Adrenal gland (tissue), 12 donors: ENCODE measurements around the gene ZNF212. TPM values are rescaled to one million over a fixed set of nuclear protein-coding genes. Genes with fewer than 3 reads are reported as not detected.
A peak's percentile ranks its signal among the peaks of the same experiment; 100 is the strongest.

Source experiments
- DNase-seq, 7 donors: peaks; one replicate each; pipeline ENCODE4 v3.0.0-alpha.2; 2019 to 2020
- H3K27ac ChIP-seq, 5 donors: fragments of 200-600 bp; sonication (generic) in 4 of 5; 1 replicate in 3 of 5; 2 replicates in 2 of 5; pipeline versions ENCODE4 v1.5.1 to v1.8.0; 2016 to 2020; ENCODE audit warnings: mild to moderate bottlenecking in 1 of 5
- H3K27me3 ChIP-seq: fragments of 200-600 bp; 2 replicates; pipeline ENCODE4 v1.8.0; 2021
- H3K36me3 ChIP-seq, 2 donors: fragments of 200-600 bp; replicated peaks in 1 of 2; 1 replicate in 1 of 2; 2 replicates in 1 of 2; pipeline versions ENCODE4 v1.5.1 to v1.8.0; 2018 to 2022
- H3K4me1 ChIP-seq, 2 donors: fragments of 200-600 bp; replicated peaks in 1 of 2; 1 replicate in 1 of 2; 2 replicates in 1 of 2; pipeline versions ENCODE4 v1.5.1 to v1.8.0; 2018 to 2021
- H3K4me3 ChIP-seq, 4 donors: fragments of 200-600 bp; sonication (generic) in 3 of 4; one replicate each; pipeline ENCODE4 v1.5.1; 2016 to 2018
- H3K9me3 ChIP-seq, 3 donors: fragments of 200-600 bp; sonication (generic) in 1 of 3; replicated peaks in 1 of 3; 1 replicate in 2 of 3; 2 replicates in 1 of 3; pipeline versions ENCODE4 v1.5.1 to v1.8.0; 2016 to 2021
- POLR2A ChIP-seq, 2 donors: fragments of 450-650 bp; IDR thresholded peaks; one replicate each; pipeline ENCODE4 v1.6.1; 2017; ENCODE audit warnings: antibody characterized with exemption in 2 of 2, mild to moderate bottlenecking in 2 of 2, moderate library complexity in 1 of 2
- WGBS, 4 donors: extraction: QIAGEN DNeasy Blood & Tissue Kit in 2 of 4; methylation state at CpG; one replicate each; pipeline versions ENCODE4 v1.1.5 to v1.1.7; 2013 to 2017; 5-methylcytosine and 5-hydroxymethylcytosine counted together
- intact Hi-C, 2 donors: fragments of 100-400 bp; cut with DNase I; formaldehyde crosslinking; loops; one replicate each; pipeline versions ENCODE4 v1.14.1 to v1.15.0; 2022 to 2023
- polyA plus RNA-seq, 3 donors: library from polyadenylated mRNA; stranded (reverse); fragments of 200-250 nt in 2 of 3; fragments of 350-450 nt in 1 of 3; fragmentation: Illumina TruSeq in 1 of 3; extraction: RNeasy Lipid Tissue Mini Kit (QIAGEN cat#74804) in 1 of 3; gene quantifications; one replicate each; pipeline ENCODE4 v1.2.3, GENCODE V29; 2013 to 2014
- total RNA-seq, 9 donors: library from RNA; depleted of rRNA in 4 of 9; stranded (reverse); fragments of >200 nt in 4 of 9; fragments of 120-200 nt in 1 of 9; fragmentation: NEBNext Ultra II Directional in 1 of 9; extraction: Animal tissue kit (Norgen Biotek cat#: 25700) in 1 of 9; gene quantifications; one replicate each; pipeline versions ENCODE4 v1.1.0 to v1.2.4, GENCODE V29; 2013 to 2023
- TF ChIP-seq, protein P1 (sequence below), 6 experiments: fragments of 450-650 bp in 4 of 6; fragments of 200-600 bp in 2 of 6; sonication (generic) in 1 of 6; IDR thresholded peaks; 1 replicate in 5 of 6; 2 replicates in 1 of 6; pipeline versions ENCODE4 v1.5.1 to v1.8.0; 2016 to 2021; ENCODE audit warnings: antibody characterized with exemption in 6 of 6, mild to moderate bottlenecking in 2 of 6, moderate library complexity in 1 of 6
- donor health status: healthy with polysubstance abuse.
- donor health status: Bipolar disorder and iron deficiency.
- donor health status: DM: yes; HTN: yes; CAD: no.
- donor health status: DM: no; HTN: no; CAD: no.
- donor health status: DM: no; HTN: no; CAD: no.
- donor health status: DM: yes; HTN: yes; CAD: no.

ZNF212 gene
- total and polyA plus RNA-seq, 12 donors, result 5.5 to 22.7 (median 10.4) TPM

DNA sequence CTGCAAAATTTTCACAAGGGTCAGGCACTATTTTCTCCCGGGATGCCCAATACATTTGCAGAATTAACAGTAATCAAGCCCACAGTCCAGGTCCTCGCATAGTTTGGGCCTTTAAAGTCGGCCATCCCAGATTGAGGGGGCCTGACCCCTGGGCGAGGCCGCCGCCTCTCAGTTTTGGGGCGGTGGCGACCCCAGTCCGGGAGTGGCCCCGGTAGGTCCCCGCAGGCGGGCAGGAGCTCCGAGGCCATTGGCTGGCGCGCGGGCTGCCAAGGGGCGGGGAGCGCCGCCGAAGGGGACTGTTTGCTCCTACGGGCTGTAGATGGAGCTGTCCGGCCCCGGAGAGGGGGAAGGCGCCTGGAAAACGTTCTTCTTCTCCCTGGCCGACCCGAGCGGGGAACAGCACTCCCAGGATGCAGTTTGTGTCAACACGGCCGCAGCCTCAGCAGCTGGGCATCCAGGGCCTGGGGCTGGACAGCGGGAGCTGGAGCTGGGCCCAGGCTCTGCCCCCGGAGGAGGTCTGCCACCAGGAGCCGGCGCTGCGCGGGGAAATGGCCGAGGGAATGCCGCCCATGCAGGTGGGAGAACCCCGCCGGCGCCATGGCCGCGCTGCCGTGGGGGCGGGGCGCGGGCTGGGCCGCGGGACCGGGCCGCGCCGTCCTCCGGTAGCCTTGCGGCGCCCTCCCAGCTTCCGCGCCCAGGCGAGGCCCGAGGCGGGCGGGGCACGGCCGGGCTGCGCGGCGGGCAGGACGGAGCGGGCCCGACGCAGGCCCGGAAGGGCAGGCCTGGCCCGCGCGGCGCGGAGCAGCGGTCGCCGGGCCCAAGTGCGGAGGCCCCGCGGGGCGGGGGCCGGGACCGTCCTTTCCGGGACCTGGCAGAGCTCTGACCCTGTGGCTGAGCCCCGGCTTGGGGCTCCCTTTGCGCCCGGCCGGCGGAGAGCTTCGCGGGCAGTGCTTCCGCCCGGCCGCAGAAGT, 44.0 kb upstream of the ZNF212 start, which contains the start of gene ZNF282:
Gene ZNF282 (plus strand): TSS at position 367 of the 971 bp plus-strand sequence. CDS start 44 bp downstream, at position 411.
- H3K4me3 ChIP-seq, result peak within 1 kb of the TSS; percentile 35 to 98 (median 73)
- H3K36me3 ChIP-seq, result peaks cover 0 to 22% of the 10 kb centered on the region in 2 donors
- no peaks in the 10 kb centered on the region for H3K9me3 ChIP-seq
- H3K27ac ChIP-seq, result peak within 1 kb of the TSS in 4 of 5 donors; percentile 70 to 99 (median 86)
- peak; percentile 85 to 95 (median 91) for DNase-seq
- WGBS, 4 donors, result 0 to 1% (median 1%) methylated on average over 7 to 96 of the region's 97 CpGs
- H3K4me1 ChIP-seq, result peaks cover 9 to 22% of the 10 kb centered on the region in 2 donors
- no peaks in the 10 kb centered on the region for H3K27me3 ChIP-seq
- TF ChIP-seq POLR2A (IDR thresholded peaks at IDR 0.05), result peak; percentile 8 to 80
- TF ChIP-seq, protein P1, sequence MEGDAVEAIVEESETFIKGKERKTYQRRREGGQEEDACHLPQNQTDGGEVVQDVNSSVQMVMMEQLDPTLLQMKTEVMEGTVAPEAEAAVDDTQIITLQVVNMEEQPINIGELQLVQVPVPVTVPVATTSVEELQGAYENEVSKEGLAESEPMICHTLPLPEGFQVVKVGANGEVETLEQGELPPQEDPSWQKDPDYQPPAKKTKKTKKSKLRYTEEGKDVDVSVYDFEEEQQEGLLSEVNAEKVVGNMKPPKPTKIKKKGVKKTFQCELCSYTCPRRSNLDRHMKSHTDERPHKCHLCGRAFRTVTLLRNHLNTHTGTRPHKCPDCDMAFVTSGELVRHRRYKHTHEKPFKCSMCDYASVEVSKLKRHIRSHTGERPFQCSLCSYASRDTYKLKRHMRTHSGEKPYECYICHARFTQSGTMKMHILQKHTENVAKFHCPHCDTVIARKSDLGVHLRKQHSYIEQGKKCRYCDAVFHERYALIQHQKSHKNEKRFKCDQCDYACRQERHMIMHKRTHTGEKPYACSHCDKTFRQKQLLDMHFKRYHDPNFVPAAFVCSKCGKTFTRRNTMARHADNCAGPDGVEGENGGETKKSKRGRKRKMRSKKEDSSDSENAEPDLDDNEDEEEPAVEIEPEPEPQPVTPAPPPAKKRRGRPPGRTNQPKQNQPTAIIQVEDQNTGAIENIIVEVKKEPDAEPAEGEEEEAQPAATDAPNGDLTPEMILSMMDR (IDR thresholded peaks at IDR 0.05), result peak; percentile 40 to 64 (median 52)
- intact Hi-C loops, result no loop called here

DNA sequence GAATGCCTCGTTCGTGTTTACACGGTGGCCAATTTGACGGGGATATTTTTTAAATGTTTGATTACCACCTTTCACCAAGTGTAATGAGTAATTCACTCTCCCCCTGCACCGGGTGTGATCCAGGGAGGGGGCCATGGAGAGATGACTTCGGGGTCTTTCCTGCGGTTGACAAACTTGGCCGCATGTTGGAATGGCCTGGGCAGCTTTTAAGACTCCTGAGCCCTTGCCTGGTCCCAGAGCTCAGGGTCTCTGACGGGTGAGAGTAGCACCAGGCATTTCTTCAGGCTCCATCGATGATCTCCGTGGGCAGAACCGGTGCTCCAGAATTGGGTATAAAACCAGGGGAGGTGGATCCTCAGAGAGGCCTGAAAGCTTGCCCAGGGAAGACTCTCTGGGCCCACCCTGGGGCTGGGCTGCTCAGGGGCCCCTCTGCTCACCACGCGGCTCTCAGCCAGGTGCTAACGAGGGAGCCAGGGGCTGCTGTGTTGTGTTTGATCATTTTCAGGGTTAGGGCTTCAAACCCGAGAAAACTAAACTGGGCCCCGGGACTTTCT, 43.2 kb upstream of the ZNF212 start:
- H3K4me3 ChIP-seq, result peak overlapping the region in 3 of 4 donors; percentile 35 to 98 (median 54)
- peaks cover 9 to 22% of the 10 kb centered on the region in 2 donors for H3K4me1 ChIP-seq
- H3K27ac ChIP-seq, result peak overlapping the region in 4 of 5 donors; percentile 39 to 99 (median 86)
- TF ChIP-seq, protein P1 (IDR thresholded peaks at IDR 0.05), result no peak
- TF ChIP-seq POLR2A (IDR thresholded peaks at IDR 0.05), result no peak
- H3K27me3 ChIP-seq, result no peaks in the 10 kb centered on the region
- intact Hi-C loops, result no loop called here
- peak in 1 of 7 donors; percentile 15 for DNase-seq
- no peaks in the 10 kb centered on the region for H3K9me3 ChIP-seq
- WGBS, 4 donors, result 1 to 6% (median 2%) methylated on average over 5 to 17 of the region's 17 CpGs
- peaks cover 0 to 30% of the 10 kb centered on the region in 2 donors for H3K36me3 ChIP-seq

DNA sequence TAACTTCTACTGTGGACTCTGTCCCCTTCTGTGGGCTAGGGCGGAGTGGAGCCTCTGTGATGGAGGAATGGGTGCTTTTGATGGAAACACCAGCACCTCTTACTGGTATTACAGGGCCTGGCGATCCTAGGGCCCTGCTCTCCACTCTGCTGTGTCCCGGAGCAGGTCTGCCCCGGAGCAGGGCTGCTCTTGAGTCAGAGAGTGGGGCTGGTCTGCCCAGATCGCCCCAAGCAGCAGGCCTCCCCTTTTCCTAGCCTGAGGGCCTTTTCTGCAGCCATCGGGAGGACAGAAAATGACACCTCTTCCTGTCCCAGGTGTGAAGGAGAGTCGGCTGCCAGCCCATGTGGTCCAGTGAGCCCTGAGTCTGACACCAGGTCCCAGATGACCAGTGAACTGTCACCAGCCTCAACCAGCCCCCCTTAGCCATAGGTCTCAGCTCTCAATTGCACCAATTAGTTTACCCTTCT, 42.7 kb upstream of the ZNF212 start:
- intact Hi-C loops, result no loop called here
- TF ChIP-seq POLR2A (IDR thresholded peaks at IDR 0.05), result peak in 1 of 2 donors; percentile 22
- TF ChIP-seq, protein P1 (IDR thresholded peaks at IDR 0.05), result no peak
- DNase-seq, result peak in 3 of 7 donors; percentile 28 to 33 (median 32)
- H3K9me3 ChIP-seq, result no peaks in the 10 kb centered on the region
- peak overlapping the region in 3 of 4 donors; percentile 35 to 98 (median 54) for H3K4me3 ChIP-seq
- peak overlapping the region in 3 of 5 donors; percentile 84 to 99 (median 89) for H3K27ac ChIP-seq
- peaks cover 9 to 22% of the 10 kb centered on the region in 2 donors for H3K4me1 ChIP-seq
- peaks cover 0 to 35% of the 10 kb centered on the region in 2 donors for H3K36me3 ChIP-seq
- no peaks in the 10 kb centered on the region for H3K27me3 ChIP-seq
- WGBS, 4 donors, result 6 to 18% (median 14%) methylated on average over 6 to 7 of the region's 7 CpGs

DNA sequence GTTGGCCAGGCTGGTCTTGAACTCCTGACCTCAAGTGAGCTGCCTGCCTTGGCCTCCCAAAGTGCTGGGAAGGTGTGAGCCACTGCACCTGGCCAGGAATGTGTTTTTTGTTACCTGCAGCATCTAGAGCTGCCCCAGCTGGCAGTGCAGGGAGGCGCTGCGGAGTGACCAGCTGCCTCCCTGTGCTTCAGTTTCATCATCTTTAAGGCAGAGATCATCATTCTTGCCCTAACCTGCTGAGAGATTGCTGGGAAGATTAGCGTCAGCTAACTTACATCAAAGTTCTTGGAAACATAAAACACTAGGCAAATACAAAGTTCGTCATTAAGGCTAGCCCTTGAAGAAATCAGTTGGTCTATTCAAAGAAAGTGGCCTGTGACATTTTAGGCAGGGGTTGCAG, 41.8 kb upstream of the ZNF212 start:
- Histone ChIP-seq H3K27me3 (no peaks in the 10 kb centered on the region), H3K4me3 (no peak overlapping the region), H3K27ac (no peak overlapping the region), H3K9me3 (no peaks in the 10 kb centered on the region), H3K4me1 (peaks cover 9 to 22% of the 10 kb centered on the region in 2 donors), H3K36me3 (peaks cover 0 to 44% of the 10 kb centered on the region in 2 donors)
- WGBS, 4 donors, result 67 to 90% (median 72%) methylated on average over 4 of the region's 4 CpGs
- TF ChIP-seq POLR2A (IDR thresholded peaks at IDR 0.05), result no peak
- TF ChIP-seq, protein P1 (IDR thresholded peaks at IDR 0.05), result no peak
- intact Hi-C loops, result no loop called here
- no peak for DNase-seq
